IMR-90 (cell line): ENCODE data around the gene MCRS1. TPM values are rescaled to one million over a fixed set of nuclear protein-coding genes. Genes with fewer than 3 reads are reported as not detected.

ENCODE experiments used
- ATAC-seq: fragments of 200-7000 bp; cut with Tn5 transposase; 2 replicates; pipeline ENCODE4 v1.9.1; 2020; ENCODE audit warnings: low read depth, mild to moderate bottlenecking, moderate library complexity
- BruUV-seq: library from RNA; stranded (reverse); fragments of 400-500 nt; replicated peaks from 2 replicates; lab custom pipeline; 2021; lab: Mats Ljungman, UMichigan
- CTCF ChIA-PET: fragments of 300-600 bp; formaldehyde crosslinking; extraction: SDS; loops from one replicate; lab custom pipeline; 2021; ENCODE audit warnings: antibody characterized with exemption; lab: Yijun Ruan, JAX
- POLR2A ChIA-PET: fragments of 300-600 bp; sonication (Branson Sonifier 250); formaldehyde crosslinking; loops from one replicate; lab custom pipeline; 2022; ENCODE audit warnings: antibody characterized with exemption; ENCODE audit not compliant: unreplicated experiment; lab: Charles Lee
- DNase-seq: peaks from one replicate; pipeline ENCODE4 v3.0.0; 2013
- H2AFZ ChIP-seq: replicated peaks from 2 replicates; pipeline ENCODE3; 2013; ENCODE audit warnings: low read length, mild to moderate bottlenecking; ENCODE audit not compliant: poor library complexity
- H2AK5ac ChIP-seq: 2 replicates; pipeline ENCODE4 v1.6.1; 2013; ENCODE audit warnings: low read depth, low read length, inconsistent platforms
- H2AK9ac ChIP-seq: replicated peaks from 2 replicates; pipeline ENCODE3; 2013; ENCODE audit warnings: mild to moderate bottlenecking, low read depth, low read length, moderate library complexity; ENCODE audit not compliant: poor library complexity
- H2BK120ac ChIP-seq: 2 replicates; pipeline ENCODE4 v1.6.1; 2013; ENCODE audit warnings: low read depth, low read length, inconsistent platforms
- H2BK15ac ChIP-seq: 3 replicates; pipeline ENCODE4 v1.6.1; 2013; ENCODE audit warnings: low read depth, low read length, inconsistent platforms
- H2BK20ac ChIP-seq: 2 replicates; pipeline ENCODE4 v1.6.1; 2013; ENCODE audit warnings: low read depth, mild to moderate bottlenecking, inconsistent platforms, low read length, moderate library complexity
- H2BK5ac ChIP-seq: 2 replicates; pipeline ENCODE4 v1.6.1; 2013; ENCODE audit warnings: mild to moderate bottlenecking, low read depth, low read length, inconsistent platforms; ENCODE audit not compliant: poor library complexity, severe bottlenecking
- H3K14ac ChIP-seq: replicated peaks from 2 replicates; pipeline ENCODE4 v1.6.1; 2013; ENCODE audit warnings: low read depth, low read length, inconsistent platforms
- H3K18ac ChIP-seq: 2 replicates; pipeline ENCODE4 v1.6.1; 2013; ENCODE audit warnings: low read depth, low read length, control low read depth
- H3K23ac ChIP-seq: 2 replicates; pipeline ENCODE4 v1.6.1; 2013; ENCODE audit warnings: low read depth, low read length, inconsistent platforms
- H3K27ac ChIP-seq: 2 replicates; pipeline ENCODE4 v1.5.1; 2013; ENCODE audit warnings: mild to moderate bottlenecking, control low read depth, low read length; ENCODE audit not compliant: insufficient read depth
- H3K27me3 ChIP-seq: 2 replicates; pipeline ENCODE4 v1.6.1; 2013; ENCODE audit warnings: low read length; ENCODE audit not compliant: control insufficient read depth, insufficient read depth
- H3K36me3 ChIP-seq: 2 replicates; pipeline ENCODE4 v1.6.1; 2013; ENCODE audit warnings: low read length, mixed read lengths; ENCODE audit not compliant: control insufficient read depth, insufficient read depth
- H3K4ac ChIP-seq: 2 replicates; pipeline ENCODE4 v1.6.1; 2013; ENCODE audit warnings: low read depth, low read length, inconsistent platforms
- H3K4me1 ChIP-seq: 2 replicates; pipeline ENCODE4 v1.6.1; 2013; ENCODE audit warnings: low read length, mixed read lengths; ENCODE audit not compliant: control insufficient read depth, insufficient read depth
- H3K4me2 ChIP-seq: 2 replicates; pipeline ENCODE4 v1.6.1; 2013; ENCODE audit warnings: low read depth, mild to moderate bottlenecking, control low read depth, low read length, moderate library complexity
- H3K4me3 ChIP-seq: 2 replicates; pipeline ENCODE4 v1.5.1; 2013; ENCODE audit warnings: low read depth, mild to moderate bottlenecking, control low read depth, low read length, moderate library complexity; ENCODE audit not compliant: insufficient read depth
- H3K56ac ChIP-seq: 2 replicates; pipeline ENCODE4 v1.6.1; 2013; ENCODE audit warnings: low read length, inconsistent platforms; ENCODE audit not compliant: insufficient read depth; ENCODE audit errors: extremely low read depth
- H3K79me1 ChIP-seq, 2 experiments: 2 replicates each; pipeline ENCODE4 v1.6.1; 2013; ENCODE audit warnings: low read length in 2 of 2, inconsistent platforms in 1 of 2, low read depth in 1 of 2
- H3K9ac ChIP-seq: 2 replicates; pipeline ENCODE4 v1.6.1; 2013; ENCODE audit warnings: low read depth, low read length, control low read depth
- H3K9me1 ChIP-seq: 2 replicates; pipeline ENCODE4 v1.6.1; 2013; ENCODE audit warnings: low read length, inconsistent platforms; ENCODE audit not compliant: insufficient read depth
- H3K9me3 ChIP-seq: 2 replicates; pipeline ENCODE4 v1.6.1; 2013; ENCODE audit warnings: low read length; ENCODE audit not compliant: control insufficient read depth, insufficient read depth
- H4K20me1 ChIP-seq: 2 replicates; pipeline ENCODE4 v1.6.1; 2013; ENCODE audit warnings: low read length, inconsistent platforms; ENCODE audit not compliant: insufficient read depth
- H4K5ac ChIP-seq: 2 replicates; pipeline ENCODE4 v1.6.1; 2013; ENCODE audit warnings: mild to moderate bottlenecking, low read depth, low read length, control low read depth
- H4K8ac ChIP-seq, 2 experiments: 2 replicates each; pipeline ENCODE4 v1.6.1; 2013; ENCODE audit warnings: low read depth in 2 of 2, low read length in 2 of 2, control low read depth in 1 of 2, inconsistent platforms in 1 of 2
- H4K91ac ChIP-seq: 2 replicates; pipeline ENCODE4 v1.6.1; 2013; ENCODE audit warnings: low read depth, low read length, inconsistent platforms; ENCODE audit not compliant: insufficient read depth
- CEBPB ChIP-seq: IDR thresholded peaks from 2 replicates; pipeline ENCODE4 v1.6.1; 2012; ENCODE audit warnings: low read depth, low read length, improper control_type of control experiment
- CTCF ChIP-seq: conservative IDR thresholded peaks from 2 replicates; pipeline ENCODE4 v1.5.1; 2012; ENCODE audit warnings: mild to moderate bottlenecking, low read depth, low read length, improper control_type of control experiment
- MAZ ChIP-seq: IDR thresholded peaks from 2 replicates; pipeline ENCODE4 v1.6.1; 2012; ENCODE audit warnings: low read depth, mild to moderate bottlenecking, low read length, improper control_type of control experiment, moderate library complexity, borderline replicate concordance
- MXI1 ChIP-seq: IDR thresholded peaks from 2 replicates; pipeline ENCODE4 v1.6.1; 2012; ENCODE audit warnings: low read depth, mild to moderate bottlenecking, low read length, moderate library complexity, borderline replicate concordance
- NFE2L2 ChIP-seq: fragments of 150-350 bp; IDR thresholded peaks from 2 replicates; pipeline ENCODE4 v1.6.1; 2016; ENCODE audit warnings: low read depth, mild to moderate bottlenecking, low read length
- POLR2A ChIP-seq: IDR thresholded peaks from 2 replicates; pipeline ENCODE4 v1.6.1; 2012; ENCODE audit warnings: mild to moderate bottlenecking, low read depth, low read length
- RAD21 ChIP-seq: IDR thresholded peaks from 2 replicates; pipeline ENCODE4 v1.6.1; 2012; ENCODE audit warnings: low read length, improper control_type of control experiment
- SMC3 ChIP-seq: fragments of 150-350 bp; IDR thresholded peaks from 2 replicates; pipeline ENCODE4 v1.6.1; 2016; ENCODE audit warnings: low read depth, mild to moderate bottlenecking, antibody characterized with exemption, low read length, moderate library complexity
- USF2 ChIP-seq: fragments of 150-350 bp; IDR thresholded peaks from 2 replicates; pipeline ENCODE4 v1.6.1; 2017; ENCODE audit warnings: mild to moderate bottlenecking, antibody characterized with exemption, low read length, low read depth
- WGBS, 2 experiments: methylation state at CpG; one replicate each; pipeline versions ENCODE4 v1.1.5 to v1.1.7; 2013; ENCODE audit warnings: missing lambda C conversion rate in 2 of 2; ENCODE audit not compliant: insufficient read length in 1 of 2; ENCODE audit errors: extremely low coverage in 2 of 2; 5-methylcytosine and 5-hydroxymethylcytosine counted together
- dilution Hi-C: fragments of 300-500 bp; cut with HindIII; formaldehyde crosslinking; loops from one replicate; pipeline ENCODE4 v1.14.3; 2018; ENCODE audit warnings: low sequenced_read_pairs; ENCODE audit not compliant: unreplicated experiment
- in situ Hi-C: fragments of 300-500 bp; cut with MboI; formaldehyde crosslinking; loops from 3 replicates; pipeline ENCODE4 v1.14.3; 2019; ENCODE audit warnings: low sequenced_read_pairs, inconsistent platforms, mixed read lengths
- intact Hi-C: fragments of 100-400 bp; cut with micrococcal nuclease; formaldehyde crosslinking; loops from 2 replicates; pipeline ENCODE4 v1.10.0; 2022
- polyA plus RNA-seq, 3 experiments: library from polyadenylated mRNA; depleted of rRNA; stranded (reverse); fragments of >200 nt; gene quantifications; 2 replicates each; pipeline ENCODE4 v1.2.3, GENCODE V29; 2012; ENCODE audit warnings: low replicate concordance in 1 of 3
- total RNA-seq: library from RNA; depleted of rRNA; stranded (reverse); fragments of >200 nt; gene quantifications from 2 replicates; pipeline ENCODE4 v1.2.3, GENCODE V29; 2012

Gene MCRS1
- total and polyA plus RNA-seq, 2 of the 4 experiments (the other 2 are of a cell fraction): 72.9 to 73.2 TPM

- DNase-seq (no peak), ATAC-seq (no peak)
- Histone ChIP-seq H3K4me3 (no peak overlapping the region), H3K27ac (no peak overlapping the region), H3K27me3 (peaks cover 2% of the 10 kb centered on the region; the same call in 1 of the 2 replicates), H3K9me1 (no peaks in the 10 kb centered on the region), H3K14ac (no peak overlapping the region), H3K9ac (no peak overlapping the region), H3K4me2 (no peak overlapping the region), H3K4ac (no peak overlapping the region), H4K20me1 (no peaks in the 10 kb centered on the region), H2AFZ (no peak overlapping the region), H4K8ac (no peak overlapping the region), H2AK5ac (no peak overlapping the region), H3K4me1 (no peaks in the 10 kb centered on the region), H3K79me1 (no peaks in the 10 kb centered on the region), H3K18ac (no peak overlapping the region), H4K91ac (no peak overlapping the region), H3K56ac (no peak overlapping the region), H2BK120ac (no peak overlapping the region), H3K9me3 (no peaks in the 10 kb centered on the region), H2BK5ac (no peak overlapping the region), H2BK20ac (no peak overlapping the region), H4K5ac (no peak overlapping the region), H2BK15ac (no peak overlapping the region), H2AK9ac (no peak overlapping the region), H3K23ac (no peak overlapping the region), H3K36me3 (peaks cover 7% of the 10 kb centered on the region)
- in situ Hi-C loops (no loop called here), intact Hi-C loops (no loop called here), dilution Hi-C loops (no loop called here)
- BruUV-seq: no TSS peak
- CTCF ChIA-PET: interaction anchor here (0.6 kb wide), 1 partner anchor 20 kb away, joined by 4 read pairs; no protein-coding TSS in a partner anchor
- 100% methylated on average over 1 of the region's 2 CpGs; no CpG with 5 or more reads in 1 of the 2 experiments for WGBS, 2 experiments
- TF ChIP-seq NFE2L2: no peak
- TF ChIP-seq MXI1: no peak
- TF ChIP-seq SMC3: no peak
- TF ChIP-seq USF2: no peak
- TF ChIP-seq CTCF: no peak
- TF ChIP-seq CEBPB: no peak
- TF ChIP-seq RAD21: no peak
- TF ChIP-seq POLR2A: no peak
- no peak for TF ChIP-seq MAZ
- POLR2A ChIA-PET: no interaction called here
Measured at GRCh38 chr12:49531745-49532144, 36.2 kb downstream of the MCRS1 start.
